NCI-H446 treated with DMSO at 0.1 percent for 48 hours (cell line): ENCODE results near the gene VGLL2.

Source experiments
- DNase-seq: peaks from one replicate; lab custom pipeline; 2025; lab: John Stamatoyannopoulos, UW

The VGLL2 gene

DNA sequence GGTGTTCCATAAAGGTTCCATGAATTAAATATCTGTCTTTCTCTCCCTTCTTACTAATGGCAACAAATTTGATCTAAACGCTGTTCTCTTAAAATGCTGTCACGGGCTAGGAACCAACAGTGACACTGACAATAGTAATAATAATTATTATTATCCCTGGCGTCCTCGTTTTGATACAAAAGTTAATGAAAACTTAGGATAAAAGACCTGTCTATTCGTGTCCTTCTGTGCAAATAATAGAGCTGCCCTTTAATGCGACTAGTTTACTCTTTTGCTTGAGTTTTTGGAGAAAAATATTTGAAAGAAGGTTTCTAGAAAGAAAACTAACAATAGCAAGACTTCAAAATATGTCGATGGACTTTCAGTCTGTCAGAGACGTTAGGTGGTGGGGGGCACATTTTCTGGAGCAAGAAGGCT, 4.3 kb downstream of the VGLL2 start:
- no peak for DNase-seq

DNA sequence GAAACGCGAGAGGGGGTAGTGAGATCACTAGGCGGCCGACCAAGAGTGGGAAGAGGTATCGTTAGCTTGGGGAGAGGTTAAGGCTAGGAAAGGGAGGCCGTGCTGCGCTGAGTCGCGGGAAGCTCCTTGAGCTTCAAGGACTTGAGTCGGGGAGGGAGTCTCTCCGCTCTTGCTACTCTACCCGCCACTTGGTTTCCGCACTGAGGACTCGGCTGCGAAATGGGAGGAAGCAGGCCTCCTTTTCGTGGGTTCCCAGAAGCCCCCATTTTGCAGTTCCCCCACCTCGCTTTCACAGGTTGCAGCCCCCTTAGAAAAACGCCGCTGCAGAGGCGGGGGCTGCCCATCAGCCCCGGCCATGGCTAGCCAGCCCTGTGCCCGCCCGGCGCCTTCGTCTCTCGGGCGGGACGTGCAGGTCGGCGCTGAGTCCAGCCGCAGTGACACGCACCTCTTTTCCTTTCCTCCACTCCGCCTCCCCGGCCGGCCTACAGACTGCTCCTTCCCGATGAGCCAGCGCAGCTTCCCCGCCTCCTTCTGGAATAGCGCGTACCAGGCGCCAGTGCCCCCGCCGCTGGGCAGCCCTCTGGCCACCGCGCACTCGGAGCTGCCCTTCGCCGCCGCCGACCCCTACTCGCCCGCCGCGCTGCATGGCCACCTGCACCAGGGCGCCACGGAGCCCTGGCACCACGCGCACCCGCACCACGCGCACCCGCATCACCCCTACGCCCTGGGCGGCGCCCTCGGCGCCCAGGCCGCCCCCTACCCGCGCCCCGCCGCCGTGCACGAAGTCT, 4.9 kb downstream of the VGLL2 start:
- no peak for DNase-seq

DNA sequence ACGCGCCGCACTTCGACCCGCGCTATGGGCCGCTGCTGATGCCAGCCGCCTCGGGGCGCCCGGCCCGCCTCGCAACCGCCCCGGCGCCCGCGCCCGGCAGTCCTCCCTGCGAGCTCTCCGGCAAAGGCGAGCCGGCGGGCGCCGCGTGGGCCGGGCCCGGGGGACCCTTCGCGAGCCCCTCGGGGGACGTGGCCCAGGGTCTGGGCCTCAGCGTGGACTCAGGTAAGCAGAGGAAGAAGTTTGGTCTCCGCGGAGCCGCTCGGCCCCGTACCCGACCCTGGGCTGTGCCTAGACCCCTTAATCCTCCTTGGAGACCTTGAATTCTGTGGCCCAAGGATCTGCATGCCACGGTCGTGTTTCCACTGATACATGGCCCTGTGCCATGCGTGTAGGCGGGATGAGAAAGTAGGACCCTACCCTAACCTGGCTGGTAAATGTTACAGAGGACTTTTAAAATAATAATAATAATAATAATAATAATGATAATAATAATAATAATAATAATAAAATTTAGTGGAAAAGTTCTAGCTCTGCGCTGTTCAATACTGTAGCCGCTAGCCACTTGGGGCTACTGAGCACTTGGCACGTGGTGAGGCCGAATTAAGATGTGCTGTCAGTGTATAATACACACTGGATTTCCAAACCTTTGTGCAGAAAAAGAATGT, 5.6 kb downstream of the VGLL2 start:
- no peak for DNase-seq

DNA sequence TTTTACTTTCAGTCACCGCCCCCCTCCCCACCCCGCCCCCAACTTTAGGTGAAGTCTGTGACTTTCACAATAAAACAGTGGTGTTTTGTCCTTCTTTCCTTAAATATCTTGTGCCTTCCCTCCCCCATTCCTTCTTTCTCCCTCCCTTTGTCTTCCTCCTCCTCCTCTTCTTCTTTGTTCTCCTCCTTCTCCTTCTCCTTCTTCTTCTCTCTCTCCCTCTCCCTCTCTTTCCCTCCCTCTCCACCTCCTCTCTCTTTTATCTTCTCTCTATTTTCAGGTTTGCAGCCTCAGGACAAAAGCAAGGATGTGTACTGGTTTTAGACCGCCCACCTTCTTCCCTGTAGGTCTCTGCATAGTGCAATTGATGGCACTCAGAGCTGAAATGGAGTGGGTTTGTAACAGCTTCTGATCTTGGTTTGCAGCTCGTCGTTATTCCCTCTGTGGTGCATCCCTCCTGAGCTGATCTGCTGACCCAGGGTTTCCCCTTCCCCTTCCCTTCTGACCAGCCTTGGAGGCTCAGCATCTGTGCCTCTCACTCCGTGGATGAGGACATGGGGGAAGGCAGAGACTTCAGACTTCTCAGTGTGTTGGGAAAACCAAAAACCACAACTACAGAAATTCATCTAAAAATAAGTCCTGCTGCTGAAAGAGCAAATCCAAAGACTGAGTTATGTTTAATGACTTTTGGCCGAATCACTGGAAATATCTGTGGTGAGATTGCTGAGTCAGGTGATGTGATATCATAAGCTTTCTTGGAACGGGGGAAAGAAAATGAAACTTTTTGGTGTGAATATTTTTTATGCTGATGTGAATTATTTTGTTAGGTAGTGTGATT, 6.9 kb downstream of the VGLL2 start:
- no peak for DNase-seq

DNA sequence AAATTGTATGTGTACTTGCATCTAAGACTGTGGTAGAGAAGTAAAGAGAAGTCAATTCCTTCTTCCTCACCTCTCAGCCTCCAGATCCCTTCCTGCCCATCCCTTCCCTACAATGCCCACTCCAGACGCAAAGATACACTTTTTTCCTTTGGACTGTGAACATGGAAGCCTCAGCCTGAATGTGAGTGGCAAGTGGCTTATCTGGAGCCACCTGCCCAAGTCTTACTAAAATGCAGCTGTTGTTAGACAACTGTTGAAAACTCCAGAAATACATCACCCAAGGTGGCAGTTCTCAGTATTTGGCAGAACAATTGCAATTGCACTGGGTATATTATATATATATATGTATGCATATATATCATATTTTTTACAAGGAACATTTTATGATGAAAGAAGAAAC, 7.5 kb downstream of the VGLL2 start:
- DNase-seq, result no peak

DNA sequence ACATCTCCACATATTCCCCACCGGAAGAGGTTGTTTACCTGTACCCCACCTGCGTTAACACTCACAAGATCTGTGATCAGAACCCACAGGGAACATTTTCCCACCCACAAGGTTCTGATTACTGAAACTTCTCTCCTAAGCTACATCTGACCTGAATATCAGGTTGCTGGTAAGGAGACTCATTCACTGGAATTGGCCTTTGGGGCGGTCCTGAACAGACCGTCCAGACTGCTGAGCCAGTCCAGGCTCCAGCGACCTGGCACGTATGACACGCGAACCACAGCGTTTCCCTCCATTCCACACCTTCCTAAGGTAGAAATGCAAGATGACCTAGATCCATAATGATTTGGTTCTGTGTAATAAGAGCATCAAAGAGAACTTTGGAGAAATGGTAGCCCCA, 9.8 kb downstream of the VGLL2 start:
- DNase-seq, result no peak

DNA sequence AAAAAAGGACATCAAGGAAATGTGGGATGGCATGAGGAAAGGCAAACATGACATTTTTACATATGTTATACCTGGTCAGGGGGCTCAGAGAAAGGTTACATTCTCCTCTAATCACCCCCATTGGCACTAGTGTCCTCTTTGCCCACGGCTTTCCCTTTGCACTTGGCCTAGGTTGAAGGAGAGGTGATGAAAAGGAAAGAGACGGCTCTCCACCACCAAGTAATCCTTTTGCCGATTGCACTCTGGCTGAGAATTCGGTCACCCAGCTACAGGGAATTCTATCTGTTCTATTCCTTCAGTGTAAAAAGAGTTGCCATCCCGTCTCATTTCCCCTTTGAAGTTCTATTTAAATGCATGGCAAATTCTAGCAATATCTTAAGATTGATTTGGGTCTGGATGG, 10.4 kb downstream of the VGLL2 start:
- no peak for DNase-seq

DNA sequence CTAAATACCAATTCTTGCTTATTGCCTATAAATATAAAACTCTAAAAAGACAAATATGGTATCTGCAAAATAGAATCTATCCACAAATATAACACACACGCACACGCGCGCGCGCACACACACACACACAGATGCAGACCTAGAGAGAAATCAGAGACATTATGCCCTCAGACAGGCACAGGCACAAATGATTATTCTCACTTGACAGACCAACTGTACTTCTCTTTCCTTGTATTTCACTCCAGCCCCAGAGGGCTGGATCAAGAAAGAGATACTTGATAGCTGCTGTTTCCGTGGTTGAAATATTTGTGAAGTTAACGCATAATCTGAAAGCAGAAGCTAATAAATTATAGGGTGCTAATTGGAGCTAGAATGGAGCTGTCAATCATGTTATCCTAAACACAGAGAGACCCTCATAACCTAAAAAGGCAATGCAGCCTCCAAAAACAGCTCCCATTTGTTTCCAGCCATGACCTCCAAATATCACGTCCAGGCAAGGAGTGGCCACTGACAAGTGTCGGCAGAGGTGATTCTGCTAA, 11.5 kb downstream of the VGLL2 start:
- DNase-seq, result no peak

DNA sequence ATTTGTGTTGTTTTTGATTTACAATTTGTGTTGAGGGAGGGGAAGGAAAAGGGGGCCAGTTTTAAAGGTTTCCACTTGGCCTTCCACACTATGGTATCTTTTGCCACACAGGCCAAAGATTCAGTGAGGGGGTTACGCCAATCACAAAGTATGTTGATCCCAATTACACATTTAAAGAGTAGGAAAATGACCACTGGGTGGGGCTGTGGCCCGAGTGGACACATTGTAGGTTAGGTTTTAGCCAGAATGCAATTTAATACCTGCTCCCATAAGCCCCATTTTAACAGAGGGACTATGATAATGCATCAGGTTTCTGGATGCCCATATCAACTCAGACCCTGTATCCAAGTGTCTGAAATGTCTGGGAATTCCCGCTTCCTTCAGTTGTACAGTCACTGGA, 15.6 kb downstream of the VGLL2 start:
- no peak for DNase-seq

DNA sequence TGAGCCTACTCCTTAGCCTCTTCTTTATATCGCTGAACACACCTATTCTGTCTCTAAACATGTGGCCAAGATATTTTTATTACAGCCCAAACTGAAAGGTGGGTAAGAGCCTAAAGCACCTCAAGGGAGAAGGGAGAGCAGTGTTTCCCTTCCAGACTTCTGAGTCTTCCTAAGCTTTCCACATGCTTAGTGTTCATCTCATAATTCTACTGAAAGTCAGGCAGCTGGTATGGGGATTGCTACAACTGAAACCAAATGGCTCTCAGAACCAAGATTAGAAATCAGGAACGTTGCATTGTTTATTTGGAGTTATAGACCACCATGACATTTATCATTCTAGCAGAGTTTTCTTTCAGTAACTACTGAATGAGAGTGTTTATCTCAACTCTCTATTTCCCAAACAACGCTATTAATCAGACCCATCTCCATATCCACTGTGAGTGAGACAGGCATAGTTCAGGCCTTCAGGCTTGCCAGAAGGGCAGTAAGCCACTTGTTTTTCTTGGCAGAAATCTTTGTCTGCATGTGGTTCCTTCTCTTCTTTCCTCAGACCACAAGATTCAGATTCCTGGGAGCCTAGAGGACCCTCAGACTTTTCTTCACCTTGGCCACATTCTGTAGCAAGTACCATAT, 22.8 kb downstream of the VGLL2 start:
- DNase-seq, result no peak

DNA sequence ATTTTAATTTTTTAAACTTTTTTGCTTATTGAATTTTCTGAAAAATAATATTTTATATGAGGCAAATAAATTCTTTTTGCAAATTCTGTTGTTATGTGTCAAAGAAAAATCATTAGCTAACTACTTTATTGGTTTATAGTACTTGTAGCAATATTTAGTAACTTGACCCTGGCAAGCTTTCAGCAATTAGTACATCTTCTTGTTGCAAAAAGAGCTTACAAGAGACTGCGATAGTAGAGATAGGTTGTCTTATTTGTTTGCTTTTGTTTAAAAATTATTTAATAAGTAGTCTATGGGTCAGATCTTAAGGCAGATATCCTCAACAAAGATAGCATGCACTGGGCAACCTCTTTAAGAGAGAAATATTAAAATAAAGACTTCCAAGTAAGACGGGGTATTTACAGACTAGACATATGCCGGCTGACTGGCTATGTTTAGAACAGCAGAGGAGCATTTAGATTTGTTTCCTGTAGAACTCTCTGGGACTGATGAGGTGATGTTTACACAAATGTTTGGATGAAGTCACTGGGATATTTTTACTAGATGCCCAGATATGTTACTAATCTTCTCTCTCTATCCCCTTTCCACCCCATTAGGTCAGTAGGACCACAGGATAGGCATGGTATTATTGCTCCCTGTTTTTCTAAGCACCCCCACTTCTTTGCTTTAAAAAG, 25.0 kb downstream of the VGLL2 start:
- no peak for DNase-seq

DNA sequence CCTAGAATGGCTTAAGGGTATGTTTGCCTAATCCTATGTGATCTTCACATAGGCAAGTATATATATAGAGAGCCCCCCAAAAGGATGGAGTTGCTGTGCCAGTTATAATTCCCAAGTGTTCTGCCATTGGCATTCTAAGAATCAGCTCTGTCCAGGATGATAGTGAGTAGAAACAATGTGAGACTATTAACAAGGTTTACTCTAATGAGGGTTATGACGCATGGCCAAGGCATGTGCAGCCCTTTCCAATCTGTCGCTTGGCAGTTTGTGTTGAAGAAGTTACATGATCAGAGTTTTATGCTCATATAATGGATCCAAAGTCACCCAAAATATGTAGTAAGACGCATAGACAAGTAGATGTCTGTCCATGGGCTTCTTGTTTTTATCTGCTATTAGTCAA, 33.6 kb downstream of the VGLL2 start:
- DNase-seq, result no peak

DNA sequence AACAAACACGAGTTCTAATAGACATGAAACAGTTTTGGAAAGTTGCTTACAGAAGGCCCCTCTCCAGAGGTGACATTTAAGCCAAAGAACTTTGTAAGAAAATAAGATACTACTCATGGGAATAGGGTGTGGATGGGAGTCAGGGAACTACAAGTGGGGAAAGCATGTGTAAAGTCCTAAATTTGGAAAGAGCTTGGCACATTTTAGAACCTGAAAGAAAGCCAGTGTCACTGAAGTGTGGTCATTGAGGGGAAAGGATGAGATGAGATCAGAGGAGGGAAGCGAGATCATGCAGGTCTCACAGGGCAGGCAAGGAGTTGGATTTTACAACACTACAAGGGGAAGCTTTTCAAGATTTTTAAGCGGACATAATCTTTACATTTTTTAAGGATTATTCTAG, 38.0 kb downstream of the VGLL2 start:
- DNase-seq, result no peak

DNA sequence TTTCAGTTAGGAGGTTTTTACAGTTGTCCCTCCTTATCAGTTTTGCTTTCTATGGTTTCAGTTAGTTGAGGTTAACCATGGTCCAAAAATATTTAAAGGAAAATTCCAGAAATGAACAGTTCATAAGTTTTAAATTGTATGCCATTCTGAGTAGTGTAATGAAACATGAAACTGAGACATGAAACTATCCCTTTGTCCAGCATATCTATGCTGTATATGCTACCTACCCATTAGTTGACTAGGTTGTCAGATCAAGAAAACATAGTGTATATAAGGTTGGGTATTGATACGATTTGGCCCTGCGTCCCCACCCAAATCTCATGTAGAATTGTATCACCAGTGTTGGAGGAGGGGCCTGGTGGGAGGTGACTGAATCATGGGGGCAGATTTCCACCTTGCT, 39.1 kb downstream of the VGLL2 start:
- no peak for DNase-seq

DNA sequence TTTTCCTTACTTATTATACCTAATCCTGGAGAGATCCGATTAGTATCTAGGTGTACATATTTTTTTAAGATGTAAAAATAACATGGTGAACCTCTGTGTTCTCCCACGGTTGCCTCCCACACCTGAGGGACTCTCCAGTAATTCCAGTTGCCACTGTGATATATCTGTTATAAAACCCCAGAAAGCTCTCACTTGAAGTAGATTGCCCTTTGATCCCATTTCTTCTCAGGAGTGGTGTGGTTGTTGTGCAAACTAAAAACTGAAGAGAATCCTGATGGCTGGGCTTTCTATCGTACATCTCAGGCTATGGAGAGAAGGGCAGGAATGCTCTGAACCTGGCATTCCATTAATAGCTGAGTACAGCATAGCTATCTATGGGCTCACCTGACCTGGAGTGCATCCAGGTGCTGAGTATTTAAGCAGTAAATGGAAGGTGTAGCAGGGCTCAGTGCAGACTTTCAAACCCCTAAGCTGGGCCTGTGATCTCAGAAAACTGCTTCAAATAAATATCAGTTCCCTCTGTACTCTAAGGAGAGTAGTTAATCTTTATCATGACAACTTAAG, 41.0 kb downstream of the VGLL2 start:
- DNase-seq, result no peak

DNA sequence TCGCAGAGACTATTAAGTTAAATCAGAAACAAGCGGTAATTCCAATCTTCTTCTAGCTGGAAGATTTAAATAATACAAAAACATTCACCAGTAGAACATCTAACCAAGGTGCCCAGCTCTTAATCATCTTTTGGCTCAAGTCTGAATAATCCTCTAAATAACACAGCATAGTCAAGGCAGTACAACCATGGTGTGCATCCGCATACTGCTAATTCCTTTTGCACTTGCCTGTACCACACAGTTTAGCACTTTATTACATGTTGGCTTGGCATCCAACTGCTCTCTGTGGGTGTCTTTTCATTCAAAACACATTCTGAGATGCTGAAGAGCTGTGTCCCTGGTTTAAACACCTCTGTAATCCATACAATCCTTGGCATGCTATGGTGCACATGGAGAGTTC, 42.3 kb downstream of the VGLL2 start:
- no peak for DNase-seq

DNA sequence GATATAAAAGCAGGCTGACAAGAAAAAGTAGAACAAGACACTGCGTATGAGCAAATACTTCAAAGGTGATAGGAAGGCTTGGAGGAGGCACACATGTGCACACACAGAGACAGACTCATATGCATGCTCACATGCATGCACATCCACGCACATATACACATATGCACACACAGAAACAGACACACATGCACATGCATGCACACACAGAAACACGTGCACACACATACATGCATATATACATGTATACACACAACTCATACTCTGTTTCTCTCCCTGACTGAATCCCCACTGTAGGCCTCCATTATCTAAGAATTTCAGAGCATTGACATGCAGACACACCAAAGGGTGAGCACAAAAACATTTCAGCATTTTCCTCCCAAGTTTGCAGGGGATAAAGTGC, 43.7 kb downstream of the VGLL2 start:
- no peak for DNase-seq

DNA sequence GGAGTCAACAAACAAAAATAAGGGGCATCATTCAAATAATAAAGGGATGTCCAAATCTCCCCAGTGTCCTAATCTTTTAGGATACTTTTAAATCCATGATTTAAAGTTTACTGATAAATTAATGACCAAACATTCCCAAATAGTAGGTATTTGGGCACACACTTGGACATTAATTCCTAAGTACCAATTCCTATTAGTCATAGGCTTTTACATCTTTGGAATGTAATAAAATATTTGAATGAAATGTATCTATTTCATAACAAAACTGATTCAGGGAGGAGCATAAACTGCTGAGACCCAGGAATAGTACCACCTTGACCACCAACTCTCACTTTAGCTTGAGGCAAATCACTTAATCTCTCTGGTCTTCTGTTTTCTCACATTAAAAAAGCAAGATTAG, 44.3 kb downstream of the VGLL2 start:
- DNase-seq, result no peak

DNA sequence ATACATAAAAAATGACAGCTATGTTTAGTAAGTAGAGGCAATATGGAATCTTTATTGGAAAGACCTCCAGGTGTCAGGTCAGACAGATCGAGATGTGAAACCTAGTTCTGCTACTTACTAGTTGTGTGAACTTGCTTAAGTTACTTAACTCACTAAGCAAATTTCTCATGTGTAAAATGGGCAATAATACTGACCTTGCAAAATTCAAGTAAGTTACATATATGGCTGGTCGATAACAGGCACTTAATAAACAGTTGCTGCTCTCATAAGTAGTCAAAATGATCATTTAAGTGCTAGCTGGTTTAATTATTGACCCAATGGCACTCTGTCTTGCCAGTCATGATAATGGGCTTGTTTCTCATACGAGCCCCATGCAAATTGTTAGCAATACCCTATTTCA, 46.0 kb downstream of the VGLL2 start:
- DNase-seq, result no peak

DNA sequence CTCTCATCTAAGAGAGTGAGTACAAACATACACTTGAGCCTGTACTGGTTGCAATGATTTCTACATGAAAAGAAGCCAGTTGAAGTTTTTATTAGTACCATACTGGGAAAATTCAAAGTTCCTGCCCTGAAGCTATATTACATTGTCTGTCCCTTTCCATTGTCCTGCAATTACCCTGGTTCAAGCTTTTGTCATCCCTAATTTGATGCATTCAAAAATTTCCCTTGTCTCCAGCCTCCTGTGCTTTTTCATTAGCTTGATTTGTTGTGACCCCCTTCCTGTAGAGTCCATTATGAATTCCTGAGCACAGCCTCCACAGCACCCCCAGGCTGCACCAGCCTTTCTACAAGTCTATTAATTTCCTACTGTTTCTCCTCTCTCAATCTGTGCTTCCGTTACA, 46.4 kb downstream of the VGLL2 start:
- no peak for DNase-seq

DNA sequence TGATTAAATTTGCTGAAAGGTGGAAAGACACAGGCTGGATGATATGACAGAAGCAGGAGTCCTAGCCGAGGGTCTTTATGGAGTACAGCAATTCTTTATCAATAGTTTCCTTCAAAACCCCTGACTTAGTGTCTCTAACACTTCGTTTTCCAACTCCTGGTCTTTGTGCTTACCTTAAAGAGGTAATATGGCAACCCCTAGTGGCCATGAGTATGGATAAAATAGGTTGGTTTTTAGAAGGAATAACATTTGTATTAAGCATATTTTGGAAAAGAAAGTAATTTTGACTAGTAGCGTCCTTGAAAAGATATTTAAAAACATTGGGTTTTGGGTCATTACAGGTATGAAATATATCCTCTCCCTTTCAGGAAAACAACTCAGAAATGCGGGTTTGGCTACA, 51.9 kb downstream of the VGLL2 start:
- no peak for DNase-seq
